A549 (cell line): ENCODE measurements around the gene NAA16. TPM values are rescaled to one million over a fixed set of nuclear protein-coding genes. Genes with fewer than 3 reads are reported as not detected.

Experiments used
- ATAC-seq, 2 experiments: fragments of 200-7000 bp in 1 of 2; fragments of >200 bp in 1 of 2; cut with Nextera tagmentation in 1 of 2; cut with Tn5 transposase in 1 of 2; 3 replicates each; pipeline versions ENCODE4 v1.8.0 to v1.9.1; 2018 to 2020; ENCODE audit warnings: mild to moderate bottlenecking in 1 of 2, moderate library complexity in 1 of 2
- CTCF ChIA-PET: fragments of 300-600 bp; sonication (Branson Sonifier 250); formaldehyde crosslinking; extraction: SDS; loops from one replicate; lab custom pipeline; 2021; ENCODE audit warnings: antibody characterized with exemption, inconsistent platforms; lab: Yijun Ruan, JAX
- POLR2A ChIA-PET: fragments of 350-600 bp; formaldehyde crosslinking; extraction: SDS; loops from one replicate; lab custom pipeline; 2021; ENCODE audit warnings: antibody characterized with exemption, inconsistent platforms; lab: Yijun Ruan, JAX
- DNase-seq, 2 experiments: peaks; one replicate each; pipeline versions ENCODE4 v3.0.0 to v3.0.0-alpha.2; 2011 to 2016; ENCODE audit warnings: low read depth in 1 of 2, low spot score in 1 of 2
- FAIRE-seq: peaks from 2 replicates; lab custom pipeline; 2011; peaks lifted over from hg19 to GRCh38; lab: Jason Lieb, UNC
- H3K27ac ChIP-seq, 2 experiments: fragments of >200 bp; sonication (Bioruptor Twin); formaldehyde crosslinking; 3 replicates each; pipeline ENCODE4 v1.5.1; 2016 to 2017
- H3K4me1 ChIP-seq: fragments of >200 bp; sonication (Bioruptor Twin); formaldehyde crosslinking; 3 replicates; pipeline ENCODE4 v1.6.1; 2016
- H3K4me2 ChIP-seq: fragments of >200 bp; sonication (Bioruptor Twin); formaldehyde crosslinking; 3 replicates; pipeline ENCODE4 v1.6.1; 2016
- H3K4me3 ChIP-seq: fragments of >200 bp; sonication (Bioruptor Twin); formaldehyde crosslinking; 3 replicates; pipeline ENCODE4 v1.5.1; 2016
- H3K9me3 ChIP-seq: fragments of >200 bp; sonication (Bioruptor Twin); formaldehyde crosslinking; 3 replicates; pipeline ENCODE4 v1.6.1; 2016
- CBX2 ChIP-seq: fragments of 200-600 bp; sonication (generic); IDR thresholded peaks from 2 replicates; pipeline ENCODE4 v1.6.1; 2016; ENCODE audit warnings: low read depth, mild to moderate bottlenecking, borderline replicate concordance
- CBX8 ChIP-seq: fragments of 200-600 bp; sonication (generic); IDR thresholded peaks from 2 replicates; pipeline ENCODE4 v1.6.1; 2016
- CHD2 ChIP-seq: fragments of 150-350 bp; IDR thresholded peaks from 2 replicates; pipeline ENCODE4 v1.6.1; 2014; ENCODE audit warnings: low read length; ENCODE audit not compliant: partially characterized antibody
- CHD4 ChIP-seq: fragments of 200-600 bp; sonication (generic); IDR thresholded peaks from 2 replicates; pipeline ENCODE4 v1.6.1; 2016; ENCODE audit warnings: antibody characterized with exemption, mild to moderate bottlenecking, borderline replicate concordance
- EHF ChIP-seq: fragments of 250-450 bp; sonication (Bioruptor Pico); IDR thresholded peaks from 2 replicates; pipeline ENCODE4 v1.5.0; 2020; ENCODE audit warnings: mild to moderate bottlenecking
- FOSL2 ChIP-seq, 2 experiments: fragments of 450-650 bp in 1 of 2; fragments of >200 bp in 1 of 2; sonication (Bioruptor Twin) in 1 of 2; formaldehyde crosslinking; IDR thresholded peaks; 2 replicates each; pipeline versions ENCODE4 v1.5.0 to v1.6.1; 2016 to 2020; ENCODE audit warnings: mild to moderate bottlenecking in 1 of 2, moderate library complexity in 1 of 2
- FOXS1 ChIP-seq: fragments of 250-450 bp; sonication (Bioruptor Pico); IDR thresholded peaks from 2 replicates; pipeline ENCODE4 v1.5.0; 2020; ENCODE audit warnings: mild to moderate bottlenecking, moderate library complexity
- HOXB5 ChIP-seq: fragments of 250-450 bp; sonication (Bioruptor Pico); IDR thresholded peaks from 2 replicates; pipeline ENCODE4 v1.5.0; 2020; ENCODE audit warnings: mild to moderate bottlenecking, moderate library complexity
- KDM1A ChIP-seq: fragments of 200-600 bp; sonication (generic); IDR thresholded peaks from 2 replicates; pipeline ENCODE4 v1.6.1; 2016; ENCODE audit warnings: low read depth, mild to moderate bottlenecking
- MAFK ChIP-seq: fragments of 450-650 bp; IDR thresholded peaks from 2 replicates; pipeline ENCODE4 v1.6.1; 2014; ENCODE audit not compliant: partially characterized antibody
- NFE2L2 ChIP-seq: fragments of 150-350 bp; conservative IDR thresholded peaks from 2 replicates; pipeline ENCODE4 v1.6.1; 2014; ENCODE audit warnings: low read length
- NPAS2 ChIP-seq: fragments of 250-450 bp; sonication (Bioruptor Pico); IDR thresholded peaks from 2 replicates; pipeline ENCODE4 v1.8.0; 2022; ENCODE audit warnings: mild to moderate bottlenecking, moderate library complexity, borderline replicate concordance
- NR3C1 ChIP-seq: fragments of >200 bp; sonication (Bioruptor Twin); formaldehyde crosslinking; IDR thresholded peaks from 3 replicates; pipeline ENCODE4 v1.6.1; 2017
- POLR2A ChIP-seq: IDR thresholded peaks from 2 replicates; pipeline ENCODE4 v1.6.1; 2012; ENCODE audit warnings: mild to moderate bottlenecking, low read length
- RAD21 ChIP-seq, 2 experiments: fragments of >200 bp in 1 of 2; sonication (Bioruptor Twin) in 1 of 2; formaldehyde crosslinking in 1 of 2; IDR thresholded peaks in 1 of 2; conservative IDR thresholded peaks in 1 of 2; 2 replicates in 1 of 2; 3 replicates in 1 of 2; pipeline ENCODE4 v1.6.1; 2012 to 2018; ENCODE audit warnings: inconsistent platforms in 1 of 2
- RARB ChIP-seq: fragments of 250-450 bp; sonication (Bioruptor Pico); IDR thresholded peaks from 2 replicates; pipeline ENCODE4 v1.8.0; 2021; ENCODE audit warnings: mild to moderate bottlenecking, moderate library complexity
- REST ChIP-seq: fragments of 200-600 bp; sonication (generic); IDR thresholded peaks from 2 replicates; pipeline ENCODE4 v1.6.1; 2016; ENCODE audit warnings: antibody characterized with exemption, mild to moderate bottlenecking, moderate library complexity
- SREBF2 ChIP-seq: fragments of 450-650 bp; IDR thresholded peaks from 2 replicates; pipeline ENCODE4 v1.6.1; 2014; ENCODE audit warnings: mild to moderate bottlenecking, moderate library complexity
- TP53 ChIP-seq: fragments of 250-450 bp; sonication (Bioruptor Pico); IDR thresholded peaks from 2 replicates; pipeline ENCODE4 v1.5.0; 2021; ENCODE audit warnings: mild to moderate bottlenecking, moderate library complexity
- ZNF302 ChIP-seq: fragments of 250-450 bp; sonication (Bioruptor Pico); IDR thresholded peaks from 2 replicates; pipeline ENCODE4 v1.9.0; 2021; ENCODE audit warnings: inconsistent platforms, mild to moderate bottlenecking, moderate library complexity
- WGBS: methylation state at CpG from one replicate; pipeline ENCODE4 v1.1.6; 2017; ENCODE audit errors: missing lambda C conversion rate; 5-methylcytosine and 5-hydroxymethylcytosine counted together
- polyA plus RNA-seq, 4 experiments: library from polyadenylated mRNA; depleted of rRNA in 3 of 4; stranded (reverse); fragments of >200 nt; fragmentation: RNase III in 1 of 4; extraction: RNeasy Plus Mini Kit Qiagen cat#74134 plus additional on column Dnase treatment in 1 of 4; gene quantifications; 2 replicates in 3 of 4; 3 replicates in 1 of 4; pipeline ENCODE4 v1.2.3, GENCODE V29; 2011 to 2017
- TF ChIP-seq, protein P1 (sequence below): IDR thresholded peaks from 2 replicates; pipeline ENCODE4 v1.6.1; 2012
- TF ChIP-seq, protein P2 (sequence below): IDR thresholded peaks from 2 replicates; pipeline ENCODE4 v1.6.1; 2012; ENCODE audit warnings: low read depth, borderline replicate concordance

The NAA16 gene
- polyA plus RNA-seq, 2 of the 4 experiments (the other 2 are of a cell fraction): 10.5 to 18.8 TPM

DNA sequence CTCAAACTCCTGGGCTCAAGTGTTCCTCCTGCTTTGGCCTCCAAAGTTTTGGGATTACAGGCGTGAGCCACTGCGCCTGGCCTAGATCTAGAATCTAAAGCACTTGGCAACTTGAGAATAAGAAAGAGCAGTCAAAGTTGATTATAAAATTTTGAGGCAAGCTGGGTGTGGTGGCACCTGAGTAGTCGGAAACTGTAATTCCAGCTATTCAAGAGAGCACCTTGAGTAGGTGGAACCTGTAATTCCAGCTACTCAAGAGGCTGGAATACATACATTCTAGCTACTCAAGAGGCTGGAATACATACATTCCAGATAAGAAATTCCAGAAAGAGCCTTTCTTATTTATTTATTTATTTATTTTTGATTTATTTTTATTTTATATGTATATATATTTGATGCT is 8.3 kb upstream of the NAA16 start:
- H3K4me3 ChIP-seq: no peak overlapping the region
- WGBS: 93% methylated on average over 3 of the region's 3 CpGs
- ChIA-PET POLR2A (no interaction called here), CTCF (no interaction called here)
- ATAC-seq (no peak), DNase-seq (no peak), FAIRE-seq (no peak)
- no peak for TF ChIP-seq HOXB5 (CRISPR knock-in tag)
- TF ChIP-seq EHF (CRISPR knock-in tag): no peak
- TF ChIP-seq TP53: no peak
- TF ChIP-seq SREBF2: no peak
- no peak for TF ChIP-seq CBX8
- TF ChIP-seq ZNF302 (CRISPR knock-in tag): no peak
- TF ChIP-seq, protein P1, sequence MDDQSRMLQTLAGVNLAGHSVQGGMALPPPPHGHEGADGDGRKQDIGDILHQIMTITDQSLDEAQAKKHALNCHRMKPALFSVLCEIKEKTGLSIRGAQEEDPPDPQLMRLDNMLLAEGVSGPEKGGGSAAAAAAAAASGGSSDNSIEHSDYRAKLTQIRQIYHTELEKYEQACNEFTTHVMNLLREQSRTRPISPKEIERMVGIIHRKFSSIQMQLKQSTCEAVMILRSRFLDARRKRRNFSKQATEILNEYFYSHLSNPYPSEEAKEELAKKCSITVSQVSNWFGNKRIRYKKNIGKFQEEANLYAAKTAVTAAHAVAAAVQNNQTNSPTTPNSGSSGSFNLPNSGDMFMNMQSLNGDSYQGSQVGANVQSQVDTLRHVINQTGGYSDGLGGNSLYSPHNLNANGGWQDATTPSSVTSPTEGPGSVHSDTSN: no peak
- no peak overlapping the region for H3K27ac ChIP-seq
- H3K9me3 ChIP-seq: no peaks in the 10 kb centered on the region
- H3K4me1 ChIP-seq: peaks cover 16% of the 10 kb centered on the region
- no peak overlapping the region for H3K4me2 ChIP-seq

DNA sequence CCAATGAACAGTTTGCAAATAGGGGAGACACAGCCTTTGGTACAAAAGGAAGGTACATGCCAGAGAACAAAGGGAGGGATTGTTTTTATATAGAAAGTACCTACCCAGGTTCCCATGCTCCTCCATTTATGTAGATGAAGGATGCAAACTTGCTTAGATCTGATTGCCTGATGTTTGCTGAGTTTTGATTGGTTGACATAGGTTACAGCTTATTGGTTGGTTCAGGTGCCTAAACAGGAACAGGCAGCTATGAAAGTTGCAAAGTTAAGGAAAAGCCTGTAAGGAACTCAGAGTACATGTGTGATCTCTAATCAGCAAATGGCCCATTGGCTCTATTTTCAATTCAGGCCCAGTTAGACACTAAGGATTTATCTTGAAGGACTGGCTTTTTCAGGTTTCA is 6.5 kb upstream of the NAA16 start:
- Histone ChIP-seq H3K27ac (no peak overlapping the region), H3K4me1 (peaks cover 23% of the 10 kb centered on the region), H3K4me2 (no peak overlapping the region), H3K9me3 (no peaks in the 10 kb centered on the region), H3K4me3 (no peak overlapping the region)
- TF ChIP-seq CBX2 (no peak), NR3C1 (no peak), CHD4 (no peak), ZNF302 (CRISPR knock-in tag) (no peak)
- TF ChIP-seq, protein P2, sequence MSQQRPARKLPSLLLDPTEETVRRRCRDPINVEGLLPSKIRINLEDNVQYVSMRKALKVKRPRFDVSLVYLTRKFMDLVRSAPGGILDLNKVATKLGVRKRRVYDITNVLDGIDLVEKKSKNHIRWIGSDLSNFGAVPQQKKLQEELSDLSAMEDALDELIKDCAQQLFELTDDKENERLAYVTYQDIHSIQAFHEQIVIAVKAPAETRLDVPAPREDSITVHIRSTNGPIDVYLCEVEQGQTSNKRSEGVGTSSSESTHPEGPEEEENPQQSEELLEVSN: no peak
- ATAC-seq: no peak
- no peak for DNase-seq
- FAIRE-seq: no peak
- CTCF ChIA-PET: no interaction called here
- POLR2A ChIA-PET: interaction anchor here (0.6 kb wide), 1 partner anchor 43 kb away, joined by 4 read pairs; no protein-coding TSS in a partner anchor

GRCh38 chr13:41306271-41307145 is 4.6 kb upstream of the NAA16 start:
- peak; percentile 83 for TF ChIP-seq MAFK
- no peak for TF ChIP-seq NPAS2
- TF ChIP-seq POLR2A: no peak
- TF ChIP-seq FOSL2 (IDR thresholded peaks at IDR 0.05): no peak
- peak; percentile 25; the same call in 1 of the 2 replicates for TF ChIP-seq FOSL2 (CRISPR knock-in tag; IDR thresholded peaks at IDR 0.05)
- DNase-seq: peak in 1 of 2 experiments; percentile 30
- Histone ChIP-seq H3K4me3 (no peak overlapping the region), H3K27ac (peak overlapping the region; percentile 66 to 79), H3K9me3 (no peaks in the 10 kb centered on the region), H3K4me2 (peak overlapping the region; percentile 62), H3K4me1 (peaks cover 23% of the 10 kb centered on the region)
- ChIA-PET POLR2A (no interaction called here), CTCF (no interaction called here)
- FAIRE-seq: no peak
- no peak for ATAC-seq
- 80% methylated on average over 15 of the region's 15 CpGs for WGBS

- H3K27ac ChIP-seq: peak overlapping the region; percentile 13 to 79; a peak in 3 of 6 replicates
- ATAC-seq: no peak
- CTCF ChIA-PET: no interaction called here
- no peak overlapping the region for H3K4me3 ChIP-seq
- peak overlapping the region; percentile 21; the same call in 1 of the 3 replicates for H3K4me2 ChIP-seq
- POLR2A ChIA-PET: no interaction called here
- FAIRE-seq: no peak
- peaks cover 25% of the 10 kb centered on the region for H3K4me1 ChIP-seq
- no peak for DNase-seq
- no peaks in the 10 kb centered on the region for H3K9me3 ChIP-seq
- 69% methylated on average over 11 of the region's 11 CpGs for WGBS
- no peak for TF ChIP-seq CBX8
- TF ChIP-seq NFE2L2: no peak
- TF ChIP-seq RAD21 (conservative IDR thresholded peaks at IDR 0.05 in 1 of 2, IDR thresholded peaks at IDR 0.05 in 1 of 2): no peak
- TF ChIP-seq REST: no peak
- TF ChIP-seq CHD2: no peak
- TF ChIP-seq FOXS1 (CRISPR knock-in tag): no peak
- TF ChIP-seq KDM1A: no peak
- no peak for TF ChIP-seq RARB (CRISPR knock-in tag)
- no peak for TF ChIP-seq SREBF2
- TF ChIP-seq CBX2: no peak
Observed at GRCh38 chr13:41307884-41308640, 3.0 kb upstream of the NAA16 start.
